Neural progenitor cell (in vitro differentiated cells): Measurements from ENCODE around the gene DISC1.

Source experiments
- CTCF ChIP-seq: fragments of 200-600 bp; sonication (generic); IDR thresholded peaks from 2 replicates; pipeline ENCODE4 v1.5.1; 2017; ENCODE audit warnings: antibody characterized with exemption, mild to moderate bottlenecking
- EZH2 ChIP-seq: fragments of 200-600 bp; sonication (generic); IDR thresholded peaks from 2 replicates; pipeline ENCODE4 v1.6.1; 2017; ENCODE audit warnings: antibody characterized with exemption, mild to moderate bottlenecking, moderate library complexity

- TF ChIP-seq CTCF (no peak), EZH2 (no peak)
Measured at GRCh38 chr1:231856426-231856825, 229.8 kb downstream of the DISC1 start.
